Chondrocyte (in vitro differentiated cells): Measurements from ENCODE around the gene FBH1. TPM values are rescaled to one million over a fixed set of nuclear protein-coding genes. Genes with fewer than 3 reads are reported as not detected.

Source experiments
- DNase-seq: peaks from one replicate; pipeline ENCODE4 v3.0.0; 2021; ENCODE audit warnings: mixed read lengths, low spot score
- H3K27ac Mint-ChIP-seq: one replicate; pipeline ENCODE4 v1.8.0; 2021; ENCODE audit warnings: mild to moderate bottlenecking, moderate library complexity, mixed read lengths; ENCODE audit not compliant: unreplicated experiment
- H3K27me3 Mint-ChIP-seq: 2 replicates; pipeline ENCODE4 v1.8.0; 2021; ENCODE audit warnings: low read depth, mixed read lengths
- H3K36me3 Mint-ChIP-seq: 2 replicates; pipeline ENCODE4 v1.8.0; 2021; ENCODE audit warnings: low read depth, mixed read lengths
- H3K4me1 Mint-ChIP-seq: 2 replicates; pipeline ENCODE4 v1.8.0; 2021; ENCODE audit warnings: low read depth, mild to moderate bottlenecking, mixed read lengths
- H3K4me3 Mint-ChIP-seq: one replicate; pipeline ENCODE4 v1.8.0; 2021; ENCODE audit warnings: mild to moderate bottlenecking, moderate library complexity, mixed read lengths; ENCODE audit not compliant: unreplicated experiment
- H3K9me3 Mint-ChIP-seq: 2 replicates; pipeline ENCODE4 v1.8.0; 2021; ENCODE audit warnings: low read depth, mixed read lengths
- long read RNA-seq: library from polyadenylated mRNA; stranded (forward); transcript quantifications from one replicate; pipeline ENCODE4 v2.0.0, GENCODE V29; 2021
- total RNA-seq: library from RNA; stranded (reverse); gene quantifications from 3 replicates; pipeline ENCODE4 v1.2.1, GENCODE V29; 2021
- TF ChIP-seq, protein P1 (sequence below): fragments of 200-600 bp; sonication (generic); IDR thresholded peaks from 2 replicates; pipeline ENCODE4 v1.5.0; 2021; ENCODE audit warnings: antibody characterized with exemption, mild to moderate bottlenecking, moderate library complexity

FBH1 gene
- 62.2 to 96.6 TPM (median 66.5 TPM) in 3 replicates for total RNA-seq
- long read RNA-seq, transcript FBH1-201 (21 exons, 3,560 nt): major isoform, 128 of 235 reads
- long read RNA-seq, partial matches to known transcripts: 17 of 235 reads
- long read RNA-seq, other reads (novel, unspliced or antisense): 88 of 235 reads

DNA sequence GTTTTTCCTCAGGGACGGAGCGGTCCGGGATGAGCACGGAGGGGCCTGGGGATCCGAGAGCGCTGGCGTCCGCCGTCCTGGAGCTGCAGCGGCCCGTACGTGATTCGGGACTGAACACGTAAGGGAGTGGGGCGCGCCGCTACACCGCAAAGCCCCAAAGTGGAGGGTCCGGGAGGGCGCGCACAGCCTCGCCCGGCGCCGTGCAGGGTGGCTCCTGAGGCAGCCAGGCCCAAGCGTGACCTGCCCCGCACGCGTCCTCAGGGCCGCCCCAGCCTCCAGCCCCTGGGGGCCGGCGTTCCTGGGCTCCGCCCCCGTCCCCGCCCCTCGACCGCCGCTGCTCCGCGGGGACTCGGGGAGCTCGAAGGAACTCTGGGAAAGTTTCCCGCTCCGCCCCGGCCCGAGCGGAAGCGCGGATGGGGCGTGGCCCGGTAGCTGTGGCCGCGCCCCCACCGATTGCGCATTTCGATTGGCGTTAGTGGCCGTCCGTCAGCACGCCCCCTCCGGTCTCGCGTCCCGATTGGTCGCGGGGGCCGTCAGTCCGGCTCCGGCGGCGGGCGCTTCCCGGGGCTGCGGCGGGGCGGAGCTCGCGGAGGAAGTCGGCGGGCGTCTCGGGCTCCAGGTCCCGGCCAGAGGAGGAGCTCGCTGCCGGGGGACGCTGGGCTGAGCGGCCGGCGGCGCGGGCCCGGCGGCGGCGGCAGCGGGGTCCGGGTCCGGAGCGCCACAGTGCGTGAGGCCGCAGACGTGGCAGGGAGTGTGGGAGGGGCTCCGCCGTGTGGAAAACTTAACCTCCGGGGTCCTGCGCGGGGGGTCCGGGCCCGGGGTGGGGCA is at the start of gene FBH1, which contains the start of gene ANKRD16:
Gene FBH1 (plus strand): TSS at position 620 of the 828 bp plus-strand sequence. CDS start 103 bp downstream, at position 723.
Gene ANKRD16 (minus strand): TSS at position 270 of the 828 bp plus-strand sequence. CDS start 539 bp downstream, outside the sequence.
- TF ChIP-seq, protein P1, sequence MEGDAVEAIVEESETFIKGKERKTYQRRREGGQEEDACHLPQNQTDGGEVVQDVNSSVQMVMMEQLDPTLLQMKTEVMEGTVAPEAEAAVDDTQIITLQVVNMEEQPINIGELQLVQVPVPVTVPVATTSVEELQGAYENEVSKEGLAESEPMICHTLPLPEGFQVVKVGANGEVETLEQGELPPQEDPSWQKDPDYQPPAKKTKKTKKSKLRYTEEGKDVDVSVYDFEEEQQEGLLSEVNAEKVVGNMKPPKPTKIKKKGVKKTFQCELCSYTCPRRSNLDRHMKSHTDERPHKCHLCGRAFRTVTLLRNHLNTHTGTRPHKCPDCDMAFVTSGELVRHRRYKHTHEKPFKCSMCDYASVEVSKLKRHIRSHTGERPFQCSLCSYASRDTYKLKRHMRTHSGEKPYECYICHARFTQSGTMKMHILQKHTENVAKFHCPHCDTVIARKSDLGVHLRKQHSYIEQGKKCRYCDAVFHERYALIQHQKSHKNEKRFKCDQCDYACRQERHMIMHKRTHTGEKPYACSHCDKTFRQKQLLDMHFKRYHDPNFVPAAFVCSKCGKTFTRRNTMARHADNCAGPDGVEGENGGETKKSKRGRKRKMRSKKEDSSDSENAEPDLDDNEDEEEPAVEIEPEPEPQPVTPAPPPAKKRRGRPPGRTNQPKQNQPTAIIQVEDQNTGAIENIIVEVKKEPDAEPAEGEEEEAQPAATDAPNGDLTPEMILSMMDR: no peak
- peaks cover 5% of the 10 kb centered on the region for H3K36me3 Mint-ChIP-seq
- H3K27me3 Mint-ChIP-seq: no peaks in the 10 kb centered on the region

DNA sequence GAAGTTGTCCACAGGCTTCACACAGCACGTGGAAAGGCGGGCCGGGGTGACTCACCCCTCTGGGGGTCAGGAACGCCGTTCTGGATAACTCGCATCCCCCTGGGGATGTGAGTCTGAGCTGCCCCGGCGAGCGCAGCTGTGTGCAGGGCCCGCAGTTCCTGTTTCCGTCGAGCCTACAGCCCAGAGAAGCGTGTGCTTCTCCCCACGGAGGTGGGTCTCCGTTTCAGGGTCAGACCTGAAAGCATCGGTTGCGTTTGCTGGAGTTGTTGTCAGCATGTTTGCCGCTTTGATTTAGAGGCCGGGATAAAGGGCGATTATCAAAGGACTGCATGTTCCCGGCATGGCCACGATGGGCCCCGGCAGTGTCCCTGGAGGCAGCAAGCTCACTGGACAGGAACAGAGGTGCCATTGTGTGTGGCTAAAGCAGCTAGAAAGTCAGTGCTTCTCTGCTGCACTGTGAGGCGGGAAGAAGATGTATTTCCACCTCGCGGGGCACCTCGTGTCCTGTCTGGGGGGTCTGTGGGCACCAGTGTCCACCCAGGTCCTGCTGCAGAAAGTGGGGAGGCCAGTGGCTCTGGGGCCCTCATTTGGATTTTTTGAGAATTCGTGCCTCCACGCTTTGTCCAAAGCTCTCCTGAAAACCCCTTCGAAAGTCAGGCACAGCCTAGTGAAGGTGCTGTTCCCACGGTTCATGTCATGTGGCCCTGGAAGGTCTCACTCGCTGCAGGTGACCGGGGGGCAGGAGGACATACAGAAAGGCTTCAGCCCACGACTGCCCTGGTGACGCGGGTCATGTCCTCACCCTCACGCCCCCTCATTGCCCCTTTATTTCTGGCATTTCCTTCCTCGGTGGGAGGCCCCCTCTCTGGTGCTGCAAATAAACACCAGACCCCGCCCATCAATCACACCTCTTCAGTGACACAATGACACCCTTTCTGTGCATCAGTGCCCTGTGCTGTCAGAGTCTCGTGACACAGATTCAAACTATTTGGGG is 49.4 kb upstream of the FBH1 start:
- Mint-ChIP-seq H3K36me3 (no peaks in the 10 kb centered on the region), H3K4me3 (peak overlapping the region; percentile 40), H3K4me1 (peaks cover 15% of the 10 kb centered on the region), H3K9me3 (no peaks in the 10 kb centered on the region), H3K27me3 (no peaks in the 10 kb centered on the region), H3K27ac (no peak overlapping the region)
- DNase-seq: peak; percentile 65
- TF ChIP-seq, protein P1: no peak

More for the DNA sequence above, at the start of gene FBH1, which contains the start of gene ANKRD16:
- Mint-ChIP-seq H3K9me3 (no peaks in the 10 kb centered on the region), H3K27ac (peak within 1 kb of the TSS; percentile 93), H3K4me1 (peaks cover 46% of the 10 kb centered on the region), H3K4me3 (peak within 1 kb of the TSS; percentile 87)
- DNase-seq: peak; percentile 99

DNA sequence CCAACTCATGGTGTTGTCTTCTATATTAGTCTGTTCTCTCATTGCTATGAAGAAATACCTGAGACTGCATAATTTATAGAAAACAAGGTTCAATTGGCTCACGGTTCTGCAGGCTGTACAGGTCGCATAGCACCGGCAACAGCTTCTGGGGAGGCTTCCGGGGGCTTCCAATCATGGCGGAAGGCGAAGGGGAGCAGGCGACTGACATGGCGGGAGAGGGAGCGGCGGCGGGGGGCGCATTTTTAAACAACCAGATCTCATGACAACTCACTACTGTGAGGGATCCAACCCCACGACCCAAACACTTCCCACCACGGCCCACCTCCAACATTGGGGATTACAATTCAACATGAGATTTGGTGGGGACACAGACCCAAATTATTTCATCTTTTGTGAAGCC is 48.1 kb upstream of the FBH1 start:
- H3K36me3 Mint-ChIP-seq: no peaks in the 10 kb centered on the region
- H3K4me3 Mint-ChIP-seq: no peak overlapping the region
- peaks cover 24% of the 10 kb centered on the region for H3K4me1 Mint-ChIP-seq
- DNase-seq: peak; percentile 76
- H3K27ac Mint-ChIP-seq: no peak overlapping the region
- TF ChIP-seq, protein P1: no peak
- H3K9me3 Mint-ChIP-seq: no peaks in the 10 kb centered on the region
- no peaks in the 10 kb centered on the region for H3K27me3 Mint-ChIP-seq

DNA sequence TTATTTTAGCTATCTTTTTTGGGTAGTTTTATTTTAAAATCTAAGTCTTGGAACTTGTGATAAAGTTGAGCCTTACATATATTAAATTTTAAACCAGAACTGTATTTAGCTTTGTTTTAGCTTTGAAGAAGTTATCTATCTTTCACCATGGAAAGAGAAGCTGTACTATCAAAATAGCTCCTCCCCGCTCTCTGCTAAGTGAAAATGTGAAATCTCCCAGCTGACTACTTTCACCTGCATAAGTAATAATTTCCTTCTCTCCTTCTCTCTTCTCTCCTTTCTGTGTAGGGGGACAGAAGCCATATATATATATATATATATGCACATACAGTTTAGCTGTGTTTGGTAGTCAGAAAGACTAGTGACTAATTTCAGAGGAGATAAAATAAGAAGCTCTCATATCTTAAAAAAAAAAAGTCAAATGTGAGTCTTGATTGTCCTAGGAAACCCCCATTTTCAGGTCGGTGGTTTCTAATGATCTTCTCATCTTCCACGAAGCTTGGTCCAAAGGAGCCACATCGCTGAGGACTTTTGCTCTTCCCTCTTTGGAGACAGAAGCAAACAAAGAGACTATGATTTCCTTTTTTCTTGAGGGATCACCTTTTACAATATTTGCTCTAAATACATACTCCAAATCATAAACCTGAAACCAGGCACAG is 46.2 kb upstream of the FBH1 start:
- peaks cover 24% of the 10 kb centered on the region for H3K4me1 Mint-ChIP-seq
- H3K27me3 Mint-ChIP-seq: no peaks in the 10 kb centered on the region
- H3K36me3 Mint-ChIP-seq: no peaks in the 10 kb centered on the region
- H3K27ac Mint-ChIP-seq: no peak overlapping the region
- no peak overlapping the region for H3K4me3 Mint-ChIP-seq
- TF ChIP-seq, protein P1: no peak
- H3K9me3 Mint-ChIP-seq: no peaks in the 10 kb centered on the region
- DNase-seq: no peak
